ENCODE results near the gene RALB.
A peak's percentile ranks its signal among the peaks of the same experiment; 100 is the strongest.

Gene RALB

DNA sequence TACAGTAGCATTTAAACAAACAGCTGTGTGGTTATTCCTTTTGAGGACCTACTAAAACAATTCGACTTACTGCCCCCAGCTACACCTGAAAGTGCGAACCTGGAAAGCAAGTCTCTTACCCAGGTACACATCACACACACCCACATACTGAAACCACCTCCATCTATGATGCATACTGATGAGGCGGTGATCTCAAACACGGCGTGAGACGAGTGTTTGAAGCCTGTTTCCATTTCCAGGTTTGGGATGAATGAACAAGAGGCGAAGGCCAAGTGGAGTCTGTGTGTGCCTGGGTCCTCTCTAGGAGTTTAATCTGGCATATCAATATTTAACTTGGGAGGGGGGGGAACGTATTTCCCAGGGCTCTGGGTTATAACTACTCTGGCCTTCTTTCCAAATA lies 31.0 kb upstream of the RALB start:
- Histone ChIP-seq H3K9me3 (ENCODE audit: control insufficient read depth, insufficient read depth, low read depth, low read length) (no peaks in the 10 kb centered on the region), H3K27ac (ENCODE audit: extremely low read depth, low read depth, low read length) (no peak overlapping the region), H3K36me3 (ENCODE audit: control insufficient read depth in 2 of 2, insufficient read depth in 1 of 2, low read length in 2 of 2) (peaks cover 0 to 30% of the 10 kb centered on the region in 2 experiments; a peak in 1 of 3 replicates), H3K4me1 (ENCODE audit: control insufficient read depth, insufficient read depth, low read length) (no peaks in the 10 kb centered on the region), H3K4me3 (ENCODE audit: low read depth, low read length) (no peak overlapping the region)
- 0 out of 2 replicates have a peak, but pooled peaks have one; percentile 7 for TF ChIP-seq ZFHX2 (tag by site-specific recombination; conservative IDR thresholded peaks at IDR 0.05)
- TF ChIP-seq, protein P1, sequence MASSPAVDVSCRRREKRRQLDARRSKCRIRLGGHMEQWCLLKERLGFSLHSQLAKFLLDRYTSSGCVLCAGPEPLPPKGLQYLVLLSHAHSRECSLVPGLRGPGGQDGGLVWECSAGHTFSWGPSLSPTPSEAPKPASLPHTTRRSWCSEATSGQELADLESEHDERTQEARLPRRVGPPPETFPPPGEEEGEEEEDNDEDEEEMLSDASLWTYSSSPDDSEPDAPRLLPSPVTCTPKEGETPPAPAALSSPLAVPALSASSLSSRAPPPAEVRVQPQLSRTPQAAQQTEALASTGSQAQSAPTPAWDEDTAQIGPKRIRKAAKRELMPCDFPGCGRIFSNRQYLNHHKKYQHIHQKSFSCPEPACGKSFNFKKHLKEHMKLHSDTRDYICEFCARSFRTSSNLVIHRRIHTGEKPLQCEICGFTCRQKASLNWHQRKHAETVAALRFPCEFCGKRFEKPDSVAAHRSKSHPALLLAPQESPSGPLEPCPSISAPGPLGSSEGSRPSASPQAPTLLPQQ (tag by site-specific recombination; IDR thresholded peaks at IDR 0.05): no peak
- CTCF ChIA-PET: no interaction called here
- POLR2A ChIA-PET: interaction anchor here (2.0 kb wide), 1 partner anchor 31 kb away, joined by 14 read pairs; the partner anchor contains the start of gene RALB

DNA sequence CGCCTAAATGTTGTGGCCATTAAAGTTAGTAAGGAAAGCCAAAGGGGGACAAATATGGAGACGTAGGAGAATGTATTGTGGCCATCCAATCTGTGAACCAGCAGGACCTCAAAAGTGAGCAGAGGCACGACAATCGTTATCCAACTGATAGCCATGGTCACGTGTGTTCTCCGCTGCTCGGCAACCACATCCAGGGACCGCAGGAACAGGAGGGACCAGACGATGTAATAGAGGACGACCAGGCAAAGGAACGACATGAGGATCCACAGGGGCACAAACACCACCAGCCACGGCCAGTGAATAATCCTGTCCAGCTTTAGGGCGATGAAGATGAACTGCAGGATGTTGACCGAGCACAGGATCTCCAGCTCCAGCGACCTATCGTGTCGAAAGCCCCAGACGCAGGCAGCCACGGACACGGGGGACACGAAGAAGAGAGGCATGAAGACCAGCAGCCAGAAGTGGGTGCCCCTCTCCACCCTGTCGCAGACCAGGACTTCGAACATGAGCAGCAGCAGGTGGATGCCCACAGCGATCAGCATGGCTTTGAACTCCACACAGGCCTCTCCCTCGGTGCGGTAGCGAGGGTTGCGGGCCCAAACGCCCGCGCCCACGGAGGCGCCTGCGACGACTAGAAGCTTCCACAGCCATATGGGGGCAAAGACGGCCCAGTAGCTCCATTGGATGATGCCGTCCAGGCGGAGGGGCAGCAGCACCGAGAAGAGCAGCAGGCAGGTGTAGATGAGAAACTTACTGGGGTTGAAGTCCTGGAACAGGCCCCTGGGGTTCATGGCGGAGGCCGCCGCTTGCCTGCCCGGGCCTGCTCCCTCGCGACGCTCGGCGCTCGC lies 30.2 kb upstream of the RALB start:
- Histone ChIP-seq H3K9me3 (ENCODE audit: control insufficient read depth, insufficient read depth, low read depth, low read length) (no peaks in the 10 kb centered on the region), H3K27ac (ENCODE audit: extremely low read depth, low read depth, low read length) (peak overlapping the region; percentile 81; the same call in 1 of the 2 replicates), H3K4me1 (ENCODE audit: control insufficient read depth, insufficient read depth, low read length) (no peaks in the 10 kb centered on the region), H3K36me3 (ENCODE audit: control insufficient read depth in 2 of 2, insufficient read depth in 1 of 2, low read length in 2 of 2) (peaks cover 0 to 30% of the 10 kb centered on the region in 2 experiments; a peak in 1 of 3 replicates), H3K4me3 (ENCODE audit: low read depth, low read length) (peak overlapping the region; percentile 66)
- TF ChIP-seq SCRT2 (tag by site-specific recombination; IDR thresholded peaks at IDR 0.05): peak; percentile 56
- TF ChIP-seq, protein P2, sequence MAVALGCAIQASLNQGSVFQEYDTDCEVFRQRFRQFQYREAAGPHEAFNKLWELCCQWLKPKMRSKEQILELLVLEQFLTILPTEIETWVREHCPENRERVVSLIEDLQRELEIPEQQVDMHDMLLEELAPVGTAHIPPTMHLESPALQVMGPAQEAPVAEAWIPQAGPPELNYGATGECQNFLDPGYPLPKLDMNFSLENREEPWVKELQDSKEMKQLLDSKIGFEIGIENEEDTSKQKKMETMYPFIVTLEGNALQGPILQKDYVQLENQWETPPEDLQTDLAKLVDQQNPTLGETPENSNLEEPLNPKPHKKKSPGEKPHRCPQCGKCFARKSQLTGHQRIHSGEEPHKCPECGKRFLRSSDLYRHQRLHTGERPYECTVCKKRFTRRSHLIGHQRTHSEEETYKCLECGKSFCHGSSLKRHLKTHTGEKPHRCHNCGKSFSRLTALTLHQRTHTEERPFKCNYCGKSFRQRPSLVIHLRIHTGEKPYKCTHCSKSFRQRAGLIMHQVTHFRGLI (tag by site-specific recombination; IDR thresholded peaks at IDR 0.05): no peak
- CTCF ChIA-PET: no interaction called here
- POLR2A ChIA-PET: interaction anchor here (1.0 to 2.0 kb wide), 8 partner anchors 10 to 30 kb away, joined by 3 to 14 read pairs (median 3); partner anchors contain the start of gene RALB

DNA sequence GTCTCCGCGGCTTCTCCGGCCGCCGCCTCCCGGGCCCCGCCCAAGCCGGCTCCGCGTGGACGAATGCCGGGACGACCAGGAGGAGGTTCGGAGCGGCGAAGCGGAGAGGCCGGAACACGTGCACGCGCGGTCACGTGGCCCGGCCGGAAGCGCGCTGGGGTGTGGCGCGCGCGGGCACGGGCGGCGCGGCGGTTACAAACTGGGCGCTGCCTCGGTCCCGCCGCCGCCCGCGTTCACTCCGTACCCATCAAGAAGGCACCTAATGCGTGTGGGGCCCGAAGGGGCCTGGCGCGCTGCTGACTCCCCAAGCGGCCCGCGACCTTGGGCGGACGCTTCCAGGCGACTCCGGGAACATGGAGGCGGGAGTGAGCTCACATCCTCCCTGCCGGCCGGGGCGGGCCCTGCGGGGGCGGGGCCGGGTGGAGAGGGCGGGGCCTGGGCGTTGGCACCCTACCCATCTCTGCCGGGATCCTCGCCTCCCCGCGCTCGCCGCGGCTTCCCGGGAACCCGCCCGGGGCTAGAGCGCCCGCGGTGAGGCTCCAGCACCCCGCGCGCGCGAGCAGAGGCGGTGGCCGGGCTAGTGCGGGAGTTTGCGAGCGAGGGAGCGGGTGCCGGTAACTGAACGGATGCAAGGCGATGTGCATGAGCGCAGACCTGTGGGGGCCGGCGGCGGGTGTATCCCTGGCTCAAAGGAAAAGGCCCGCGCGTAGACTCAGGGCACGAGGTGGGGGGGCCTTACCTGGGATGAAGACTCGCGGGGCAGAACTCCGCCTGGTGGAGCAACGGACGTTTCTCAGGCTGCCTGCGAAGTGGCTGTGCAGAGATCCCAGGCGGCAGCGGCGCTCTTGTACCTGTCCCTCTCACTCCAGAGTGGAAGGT lies 29.4 kb upstream of the RALB start, which contains the start of gene TMEM185B:
TSS of gene TMEM185B (minus strand) at position 367 of the 879 bp plus-strand sequence. CDS start 424 bp downstream, outside the sequence.
- H3K4me1 ChIP-seq (ENCODE audit: control insufficient read depth, insufficient read depth, low read length): no peaks in the 10 kb centered on the region
- CTCF ChIA-PET: interaction anchor here (0.6 kb wide), 1 partner anchor 12 kb away, joined by 5 read pairs; no protein-coding TSS in a partner anchor
- H3K36me3 ChIP-seq (ENCODE audit: control insufficient read depth in 2 of 2, insufficient read depth in 1 of 2, low read length in 2 of 2): peaks cover 0 to 30% of the 10 kb centered on the region in 2 experiments; a peak in 1 of 3 replicates
- H3K27ac ChIP-seq (ENCODE audit: extremely low read depth, low read depth, low read length): peak within 1 kb of the TSS; percentile 81
- H3K4me3 ChIP-seq (ENCODE audit: low read depth, low read length): peak within 1 kb of the TSS; percentile 66
- POLR2A ChIA-PET: interaction anchor here (1.0 to 2.0 kb wide), 8 partner anchors 9 to 29 kb away, joined by 3 to 14 read pairs (median 3); partner anchors contain the start of gene RALB
- no peaks in the 10 kb centered on the region for H3K9me3 ChIP-seq (ENCODE audit: control insufficient read depth, insufficient read depth, low read depth, low read length)
- TF ChIP-seq ZSCAN23 (tag by site-specific recombination; IDR thresholded peaks at IDR 0.05) (no peak), FEZF1 (tag by site-specific recombination; IDR thresholded peaks at IDR 0.05) (peak; percentile 30; the same call in 1 of the 2 replicates), EGR2 (tag by site-specific recombination; IDR thresholded peaks at IDR 0.05; ENCODE audit: low read depth) (peak; percentile 38), REPIN1 (tag by site-specific recombination; IDR thresholded peaks at IDR 0.05; ENCODE audit: low read depth) (no peak), HOXD13 (CRISPR knock-in tag; IDR thresholded peaks at IDR 0.05; ENCODE audit: borderline replicate concordance) (no peak), ZNF747 (tag by site-specific recombination; IDR thresholded peaks at IDR 0.05) (no peak)
- TF ChIP-seq, protein P3, sequence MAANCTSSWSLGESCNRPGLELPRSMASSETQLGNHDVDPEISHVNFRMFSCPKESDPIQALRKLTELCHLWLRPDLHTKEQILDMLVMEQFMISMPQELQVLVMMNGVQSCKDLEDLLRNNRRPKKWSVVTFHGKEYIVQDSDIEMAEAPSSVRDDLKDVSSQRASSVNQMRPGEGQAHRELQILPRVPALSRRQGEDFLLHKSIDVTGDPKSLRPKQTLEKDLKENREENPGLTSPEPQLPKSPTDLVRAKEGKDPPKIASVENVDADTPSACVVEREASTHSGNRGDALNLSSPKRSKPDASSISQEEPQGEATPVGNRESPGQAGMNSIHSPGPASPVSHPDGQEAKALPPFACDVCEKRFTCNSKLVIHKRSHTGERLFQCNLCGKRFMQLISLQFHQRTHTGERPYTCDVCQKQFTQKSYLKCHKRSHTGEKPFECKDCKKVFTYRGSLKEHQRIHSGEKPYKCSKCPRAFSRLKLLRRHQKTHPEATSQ (tag by site-specific recombination; IDR thresholded peaks at IDR 0.05): no peak
- TF ChIP-seq, protein P4, sequence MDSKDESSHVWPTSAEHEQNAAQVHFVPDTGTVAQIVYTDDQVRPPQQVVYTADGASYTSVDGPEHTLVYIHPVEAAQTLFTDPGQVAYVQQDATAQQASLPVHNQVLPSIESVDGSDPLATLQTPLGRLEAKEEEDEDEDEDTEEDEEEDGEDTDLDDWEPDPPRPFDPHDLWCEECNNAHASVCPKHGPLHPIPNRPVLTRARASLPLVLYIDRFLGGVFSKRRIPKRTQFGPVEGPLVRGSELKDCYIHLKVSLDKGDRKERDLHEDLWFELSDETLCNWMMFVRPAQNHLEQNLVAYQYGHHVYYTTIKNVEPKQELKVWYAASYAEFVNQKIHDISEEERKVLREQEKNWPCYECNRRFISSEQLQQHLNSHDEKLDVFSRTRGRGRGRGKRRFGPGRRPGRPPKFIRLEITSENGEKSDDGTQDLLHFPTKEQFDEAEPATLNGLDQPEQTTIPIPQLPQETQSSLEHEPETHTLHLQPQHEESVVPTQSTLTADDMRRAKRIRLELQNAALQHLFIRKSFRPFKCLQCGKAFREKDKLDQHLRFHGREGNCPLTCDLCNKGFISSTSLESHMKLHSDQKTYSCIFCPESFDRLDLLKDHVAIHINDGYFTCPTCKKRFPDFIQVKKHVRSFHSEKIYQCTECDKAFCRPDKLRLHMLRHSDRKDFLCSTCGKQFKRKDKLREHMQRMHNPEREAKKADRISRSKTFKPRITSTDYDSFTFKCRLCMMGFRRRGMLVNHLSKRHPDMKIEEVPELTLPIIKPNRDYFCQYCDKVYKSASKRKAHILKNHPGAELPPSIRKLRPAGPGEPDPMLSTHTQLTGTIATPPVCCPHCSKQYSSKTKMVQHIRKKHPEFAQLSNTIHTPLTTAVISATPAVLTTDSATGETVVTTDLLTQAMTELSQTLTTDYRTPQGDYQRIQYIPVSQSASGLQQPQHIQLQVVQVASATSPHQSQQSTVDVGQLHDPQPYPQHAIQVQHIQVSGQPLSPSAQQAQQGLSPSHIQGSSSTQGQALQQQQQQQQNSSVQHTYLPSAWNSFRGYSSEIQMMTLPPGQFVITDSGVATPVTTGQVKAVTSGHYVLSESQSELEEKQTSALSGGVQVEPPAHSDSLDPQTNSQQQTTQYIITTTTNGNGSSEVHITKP (tag by site-specific recombination; IDR thresholded peaks at IDR 0.05): peak; percentile 30; the same call in 1 of the 2 replicates
- TF ChIP-seq, protein P5, sequence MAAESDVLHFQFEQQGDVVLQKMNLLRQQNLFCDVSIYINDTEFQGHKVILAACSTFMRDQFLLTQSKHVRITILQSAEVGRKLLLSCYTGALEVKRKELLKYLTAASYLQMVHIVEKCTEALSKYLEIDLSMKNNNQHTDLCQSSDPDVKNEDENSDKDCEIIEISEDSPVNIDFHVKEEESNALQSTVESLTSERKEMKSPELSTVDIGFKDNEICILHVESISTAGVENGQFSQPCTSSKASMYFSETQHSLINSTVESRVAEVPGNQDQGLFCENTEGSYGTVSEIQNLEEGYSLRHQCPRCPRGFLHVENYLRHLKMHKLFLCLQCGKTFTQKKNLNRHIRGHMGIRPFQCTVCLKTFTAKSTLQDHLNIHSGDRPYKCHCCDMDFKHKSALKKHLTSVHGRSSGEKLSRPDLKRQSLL (tag by site-specific recombination; IDR thresholded peaks at IDR 0.05): peak; percentile 85
- TF ChIP-seq, protein P6, sequence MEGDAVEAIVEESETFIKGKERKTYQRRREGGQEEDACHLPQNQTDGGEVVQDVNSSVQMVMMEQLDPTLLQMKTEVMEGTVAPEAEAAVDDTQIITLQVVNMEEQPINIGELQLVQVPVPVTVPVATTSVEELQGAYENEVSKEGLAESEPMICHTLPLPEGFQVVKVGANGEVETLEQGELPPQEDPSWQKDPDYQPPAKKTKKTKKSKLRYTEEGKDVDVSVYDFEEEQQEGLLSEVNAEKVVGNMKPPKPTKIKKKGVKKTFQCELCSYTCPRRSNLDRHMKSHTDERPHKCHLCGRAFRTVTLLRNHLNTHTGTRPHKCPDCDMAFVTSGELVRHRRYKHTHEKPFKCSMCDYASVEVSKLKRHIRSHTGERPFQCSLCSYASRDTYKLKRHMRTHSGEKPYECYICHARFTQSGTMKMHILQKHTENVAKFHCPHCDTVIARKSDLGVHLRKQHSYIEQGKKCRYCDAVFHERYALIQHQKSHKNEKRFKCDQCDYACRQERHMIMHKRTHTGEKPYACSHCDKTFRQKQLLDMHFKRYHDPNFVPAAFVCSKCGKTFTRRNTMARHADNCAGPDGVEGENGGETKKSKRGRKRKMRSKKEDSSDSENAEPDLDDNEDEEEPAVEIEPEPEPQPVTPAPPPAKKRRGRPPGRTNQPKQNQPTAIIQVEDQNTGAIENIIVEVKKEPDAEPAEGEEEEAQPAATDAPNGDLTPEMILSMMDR (tag by site-specific recombination; IDR thresholded peaks at IDR 0.05): peak; percentile 71; the same call in 1 of the 2 replicates

Measured in HEK293 (cell line).